ENCODE results near the gene GREB1.

The GREB1 gene

DNA sequence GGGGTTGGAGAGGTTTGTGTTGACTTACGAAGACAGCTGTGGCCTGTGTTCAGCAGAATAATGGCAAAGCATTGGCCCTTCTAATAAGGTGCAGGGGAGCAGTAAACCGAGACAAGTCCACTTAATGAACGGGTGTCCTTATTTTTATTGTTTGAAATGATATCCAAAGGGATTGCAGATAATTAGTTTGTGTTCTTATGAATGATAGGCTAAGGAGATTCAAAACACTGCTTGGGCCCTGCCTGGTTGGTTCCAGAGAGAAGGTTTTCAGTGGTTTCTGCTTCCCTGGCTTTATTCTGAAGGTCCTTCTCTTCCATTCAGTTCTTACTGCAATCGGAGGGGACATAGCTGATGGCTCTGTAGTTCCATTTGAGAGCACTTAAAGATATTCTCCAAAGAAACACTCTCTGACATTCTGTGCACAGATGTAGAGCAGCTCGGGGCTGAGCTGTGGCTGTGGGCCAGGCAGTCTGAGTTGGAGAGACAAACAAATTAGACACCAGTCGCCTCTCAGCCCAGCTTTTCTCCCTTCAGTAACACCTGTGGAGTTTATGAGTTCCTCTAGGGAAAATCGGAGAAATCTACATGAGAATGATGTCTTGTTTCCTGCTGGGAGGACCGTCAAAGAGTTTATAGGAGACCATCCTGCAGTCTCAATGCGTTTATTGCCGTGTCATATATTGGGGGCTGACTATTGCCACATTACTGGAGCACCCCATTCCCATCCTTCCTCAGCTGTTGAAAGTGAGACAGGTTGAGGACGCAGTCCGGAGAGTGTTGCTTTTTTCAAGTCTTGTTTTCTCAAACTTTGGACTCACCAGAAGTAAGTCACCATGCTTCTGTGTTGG, 6.5 kb downstream of the GREB1 start:
- DNase-seq (ENCODE audit: low spot score) = no peak

DNA sequence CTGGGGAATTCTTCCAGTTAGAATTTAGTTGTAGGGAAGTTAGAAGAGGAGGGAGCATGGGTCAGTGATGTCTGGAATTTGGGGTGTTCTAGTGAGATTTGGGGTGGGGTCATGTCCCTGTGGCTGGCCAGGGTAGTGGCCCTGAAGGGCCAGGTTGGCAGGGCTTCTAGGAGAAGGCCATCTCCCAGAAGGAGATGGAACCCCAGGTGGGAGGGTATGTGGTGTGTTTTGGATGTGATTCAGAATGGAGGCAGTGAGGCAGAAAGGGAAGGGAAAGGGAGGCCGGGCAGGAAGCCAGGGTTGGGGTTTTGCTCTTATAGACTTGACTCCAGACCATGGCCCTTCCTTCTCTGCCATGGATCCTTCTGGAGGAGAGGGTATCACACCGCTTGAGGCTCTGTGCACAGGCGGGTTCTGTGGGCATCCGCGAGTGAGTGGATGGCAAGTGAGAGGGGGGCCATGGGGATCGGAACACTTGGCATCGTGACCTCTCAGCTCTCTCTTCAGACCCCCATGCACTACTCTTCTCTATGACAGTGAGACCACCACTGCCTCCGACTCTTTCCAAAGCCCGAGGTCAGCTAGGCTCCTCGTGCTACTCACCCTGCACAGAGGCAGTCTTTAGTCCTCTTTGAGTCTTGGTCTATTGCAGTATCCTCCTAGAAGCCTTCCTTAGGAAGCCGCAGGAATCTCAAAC, 7.3 kb downstream of the GREB1 start:
- DNase-seq (ENCODE audit: low spot score) = no peak

DNA sequence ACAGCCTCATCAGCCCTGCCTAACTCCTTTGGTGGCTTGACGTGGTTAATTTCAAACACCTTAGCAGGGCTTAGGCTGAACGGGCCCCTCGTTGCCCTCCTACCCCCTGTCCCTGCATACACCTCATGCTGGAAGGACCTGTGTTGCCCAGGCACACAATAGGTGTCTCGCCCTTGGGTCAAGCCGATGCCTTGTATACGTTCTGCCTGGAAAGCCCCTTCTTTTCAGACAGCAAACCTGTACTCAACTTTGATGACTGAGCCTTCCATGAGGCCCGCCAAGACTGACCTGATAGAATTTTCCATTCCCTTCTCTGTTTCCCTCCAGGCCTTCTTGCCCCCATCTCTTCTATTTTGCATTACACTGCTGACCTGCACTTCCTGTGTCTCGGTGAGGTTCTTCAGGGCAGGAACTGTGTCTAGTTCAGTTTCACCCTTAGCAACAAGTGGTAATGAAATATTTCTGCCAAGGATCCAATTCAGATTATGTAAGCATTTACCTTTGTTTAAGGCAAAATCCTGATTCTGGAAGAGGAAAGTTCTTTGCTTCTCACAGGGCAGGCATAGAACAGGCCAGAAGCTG, 7.9 kb downstream of the GREB1 start:
- DNase-seq (ENCODE audit: low spot score) = no peak

DNA sequence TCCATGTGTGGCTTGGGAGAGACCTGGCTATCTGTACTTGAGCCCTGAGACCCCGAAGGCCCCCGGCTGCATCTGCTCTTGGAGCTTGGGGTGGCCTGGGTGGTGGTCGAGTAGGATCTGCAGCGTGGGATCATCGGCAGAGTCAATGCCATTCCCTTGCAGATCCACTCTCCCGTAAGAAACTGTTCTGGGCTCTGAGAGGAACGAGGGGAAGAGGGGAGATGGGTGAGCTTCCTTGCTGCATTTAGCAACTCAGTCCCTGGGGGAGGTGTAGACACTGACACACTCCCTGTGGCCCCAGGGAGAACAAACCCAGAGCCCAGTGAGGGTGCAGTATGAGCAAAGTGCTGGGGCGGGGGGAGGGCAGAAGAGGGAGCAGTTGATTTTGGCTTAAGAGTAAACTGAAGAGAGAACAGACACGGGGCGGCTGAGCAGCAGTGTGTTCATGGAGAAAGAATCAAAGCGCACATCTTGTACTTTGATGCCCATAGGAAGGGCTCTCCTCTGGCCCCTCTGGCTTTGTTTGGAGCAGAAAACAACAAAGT, 8.5 kb downstream of the GREB1 start:
- no peak for DNase-seq (ENCODE audit: low spot score)

DNA sequence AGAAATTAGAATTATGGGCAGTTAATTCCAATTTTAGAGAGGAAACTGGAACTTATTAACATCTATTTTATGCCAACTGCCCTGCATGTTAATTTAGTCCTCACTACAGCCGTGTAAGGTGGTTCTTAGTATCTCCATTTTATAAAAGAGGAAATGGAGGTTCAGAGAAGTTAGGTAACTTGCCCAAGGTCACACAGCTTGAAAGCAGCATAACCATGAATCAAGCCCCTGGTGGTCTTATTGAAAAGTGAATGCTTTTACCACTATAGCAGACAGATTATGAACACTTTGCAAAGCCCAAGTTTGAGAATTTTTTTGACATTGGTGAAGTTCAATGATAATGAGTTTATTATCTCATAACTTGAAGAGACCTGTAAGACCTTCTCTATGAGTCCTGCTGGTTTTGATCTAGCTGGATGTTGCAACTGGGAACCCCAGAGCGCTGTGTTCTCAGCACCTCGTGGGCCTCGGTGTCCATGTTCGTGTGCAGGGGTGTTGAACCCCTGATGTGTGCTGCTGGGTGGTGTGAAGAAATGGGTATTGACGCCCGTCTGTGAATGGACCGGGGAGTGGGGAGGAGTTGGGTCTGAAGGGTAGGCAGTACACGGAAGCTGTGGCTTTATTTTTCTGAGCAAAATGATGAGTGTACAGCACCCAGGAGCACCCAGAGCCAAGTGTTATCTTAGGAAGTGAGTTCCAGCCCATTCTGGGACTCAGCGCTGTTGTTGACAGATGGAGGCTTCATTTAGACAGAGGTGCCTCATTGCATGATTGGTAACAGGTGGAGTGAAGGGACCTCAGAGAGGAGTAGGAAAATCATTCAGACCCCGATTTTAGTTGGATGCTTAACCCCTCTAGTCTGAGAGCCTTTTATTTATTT, 9.7 kb downstream of the GREB1 start:
- DNase-seq (ENCODE audit: low spot score) = no peak

DNA sequence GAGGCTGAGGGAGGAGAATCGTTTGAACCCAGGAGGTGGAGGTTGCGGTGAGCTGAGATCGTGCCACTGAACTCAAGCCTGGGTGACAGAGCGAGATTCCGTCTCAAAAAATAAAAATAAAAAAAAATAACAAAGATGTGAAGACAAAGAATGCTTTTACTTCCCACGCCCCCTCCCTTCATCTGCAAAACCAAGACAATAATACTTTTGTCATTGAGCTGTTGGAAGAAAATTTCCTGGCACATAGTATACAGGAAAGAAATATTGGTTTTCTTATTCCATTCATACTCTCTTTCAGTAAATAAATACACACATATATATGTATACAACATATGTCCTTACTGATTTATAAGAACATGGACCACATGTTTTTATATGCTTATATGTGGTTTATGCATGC, 12.2 kb downstream of the GREB1 start:
- no peak for DNase-seq (ENCODE audit: low spot score)

DNA sequence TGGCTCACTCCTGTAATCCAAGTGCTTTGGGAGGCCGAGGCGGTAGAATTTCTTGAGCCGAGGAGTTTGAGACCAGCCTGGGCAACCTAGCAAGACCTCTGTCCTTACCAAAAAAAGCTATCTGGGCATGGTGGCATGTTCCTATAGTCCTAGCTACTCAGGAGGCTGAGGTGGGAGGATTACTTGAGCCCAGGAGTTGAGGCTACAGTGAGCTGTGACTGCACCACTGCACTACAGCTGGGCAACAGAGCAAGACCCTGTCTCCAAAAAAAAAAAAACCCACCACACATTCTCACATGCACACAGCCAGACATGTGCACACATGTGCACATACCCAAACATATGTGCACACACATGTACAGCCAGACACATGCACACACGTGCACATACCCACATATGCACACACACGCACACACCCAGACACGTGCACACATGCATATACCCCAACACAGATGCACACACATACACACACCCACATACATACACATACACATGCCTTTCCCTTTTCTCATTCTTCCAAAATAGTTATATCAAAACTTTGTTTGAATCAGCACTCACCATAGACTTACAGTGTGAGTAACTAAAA, 14.2 kb downstream of the GREB1 start:
- no peak for DNase-seq (ENCODE audit: low spot score)

DNA sequence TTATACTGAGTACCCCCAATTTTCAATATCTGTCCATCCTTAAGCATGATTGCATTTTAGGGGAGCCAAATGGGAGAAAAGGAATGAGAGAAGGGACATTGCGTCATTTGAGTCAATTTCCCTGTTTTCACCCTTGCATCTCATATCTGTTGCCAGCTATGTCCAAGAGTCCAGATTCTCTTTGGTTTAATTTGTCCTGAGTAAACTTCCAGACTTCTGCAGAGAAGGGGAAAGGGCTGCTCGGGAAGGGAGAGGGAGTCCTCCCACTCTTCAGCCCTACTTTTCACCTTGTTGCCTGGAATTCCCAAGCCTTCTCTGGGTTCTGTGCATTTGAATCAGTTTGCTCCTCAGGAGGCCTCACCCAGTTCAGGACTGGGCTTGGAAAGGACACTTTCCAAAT, 16.5 kb downstream of the GREB1 start:
- DNase-seq (ENCODE audit: low spot score) = no peak

DNA sequence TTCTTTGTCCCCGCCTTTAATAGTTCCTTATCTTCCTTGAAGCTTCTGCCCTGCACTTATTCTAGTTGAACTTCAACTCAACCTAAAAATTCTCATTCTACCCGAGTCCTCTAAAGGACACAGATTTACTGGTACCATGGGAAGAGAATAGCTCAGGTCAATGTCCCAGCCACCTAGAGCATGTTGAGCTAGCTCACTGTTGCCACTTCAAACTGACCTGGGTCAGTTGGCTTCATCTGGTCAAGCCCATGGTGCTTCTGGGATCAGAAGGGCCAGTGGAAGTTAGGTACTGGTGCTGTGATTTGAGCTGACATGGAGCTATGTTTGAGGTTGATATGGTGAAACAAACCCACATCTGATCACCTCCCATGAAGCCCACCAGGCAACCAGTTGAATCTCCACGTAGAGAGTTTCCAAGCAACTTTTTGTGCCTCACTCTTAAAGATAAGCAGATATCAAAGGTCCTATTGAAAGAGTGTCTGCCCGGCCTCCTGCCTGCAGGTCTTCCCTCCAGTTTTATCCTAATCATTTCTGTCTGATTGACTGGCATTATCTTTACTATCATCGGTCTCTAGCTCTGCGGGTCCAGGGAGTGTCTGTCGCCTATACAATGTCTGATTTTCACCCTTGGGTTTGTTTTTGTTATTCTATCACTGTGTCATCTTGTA, 17.2 kb downstream of the GREB1 start:
- no peak for DNase-seq (ENCODE audit: low spot score)

DNA sequence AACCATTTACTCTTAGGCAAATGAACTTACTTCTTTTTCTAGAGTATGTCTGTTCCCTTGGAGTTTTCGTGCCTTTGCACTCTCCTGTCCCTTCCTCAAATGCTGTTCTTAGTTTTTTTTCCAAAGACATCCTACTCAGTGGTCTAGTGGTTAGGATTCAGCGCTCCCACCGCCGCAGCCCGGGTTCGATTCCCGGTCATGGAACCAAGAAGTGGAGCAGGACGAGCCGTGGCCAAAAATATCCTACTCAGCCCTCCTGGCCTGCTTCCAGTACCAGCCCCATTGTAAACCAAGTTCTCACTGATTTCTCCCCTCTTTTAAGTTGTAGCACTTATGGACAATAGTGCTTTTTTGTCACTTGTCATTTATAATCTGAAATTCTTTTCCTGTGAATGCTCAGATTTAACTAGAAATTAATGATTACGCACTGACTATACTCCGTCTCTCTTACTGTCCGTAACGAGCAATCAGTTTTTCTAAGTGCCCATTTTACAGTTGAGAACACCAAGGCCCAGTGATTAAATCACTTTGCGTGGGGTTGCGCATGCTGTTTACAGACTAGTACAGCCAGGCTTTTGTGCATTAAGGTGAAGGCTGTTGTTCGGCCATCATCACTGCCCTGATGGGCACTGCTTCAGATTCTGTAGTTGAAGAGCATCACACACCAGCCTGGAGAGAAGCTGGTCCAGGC, 17.9 kb downstream of the GREB1 start:
- DNase-seq (ENCODE audit: low spot score) = no peak

DNA sequence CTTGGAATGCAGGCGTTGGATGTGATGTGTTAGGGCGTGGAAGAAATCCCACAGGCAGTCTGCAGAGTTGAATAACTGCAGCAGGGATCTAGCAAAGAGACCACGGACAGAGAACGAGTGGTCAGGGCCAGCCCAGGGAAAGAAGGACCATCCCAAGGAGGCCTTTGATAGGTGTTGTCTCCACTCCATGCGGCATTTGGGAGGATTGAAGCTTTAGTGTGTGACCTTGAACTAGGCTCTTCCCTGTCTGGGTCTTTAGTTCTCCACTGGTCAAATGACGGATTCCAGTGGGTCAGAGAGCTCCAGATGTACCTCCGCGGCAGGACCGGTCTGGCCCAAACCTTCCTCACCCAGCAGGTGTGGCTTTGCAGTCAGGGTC, 18.4 kb downstream of the GREB1 start:
- no peak for DNase-seq (ENCODE audit: low spot score)

DNA sequence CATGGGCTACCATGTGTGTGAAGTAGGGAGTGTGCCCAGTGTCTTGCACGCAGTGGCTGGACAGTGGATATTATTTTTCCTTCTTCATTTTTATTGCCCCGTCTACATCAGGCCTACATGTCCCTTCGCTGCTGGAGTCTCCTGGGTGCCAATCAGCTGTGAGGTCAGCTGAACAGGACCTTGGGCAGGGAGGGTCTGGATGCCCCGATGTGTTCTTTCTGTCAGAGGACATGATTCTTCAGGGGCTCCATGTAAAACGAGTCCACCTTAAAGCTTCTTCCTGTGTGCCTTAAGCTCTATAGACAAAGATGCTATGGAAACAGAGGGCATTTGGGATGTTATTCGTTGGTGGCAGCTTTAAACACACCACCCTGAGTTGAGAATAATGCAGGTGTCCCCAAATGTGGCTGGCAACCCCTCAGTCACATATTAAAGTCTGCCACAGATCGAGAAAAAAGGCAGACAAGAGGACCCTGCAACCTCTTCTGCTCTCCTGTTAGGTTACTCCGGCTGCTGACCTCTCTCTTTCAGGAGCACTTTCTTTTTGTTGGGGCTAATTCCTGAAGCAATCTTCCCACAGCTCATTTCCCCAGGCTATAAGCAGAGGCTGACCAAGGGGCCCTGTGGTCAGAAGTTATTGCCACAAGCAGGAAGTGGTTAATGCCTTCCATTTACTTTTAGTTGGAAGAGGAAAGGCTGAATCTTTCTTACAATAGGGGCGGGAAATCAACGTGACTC, 20.0 kb downstream of the GREB1 start:
- DNase-seq (ENCODE audit: low spot score) = no peak

DNA sequence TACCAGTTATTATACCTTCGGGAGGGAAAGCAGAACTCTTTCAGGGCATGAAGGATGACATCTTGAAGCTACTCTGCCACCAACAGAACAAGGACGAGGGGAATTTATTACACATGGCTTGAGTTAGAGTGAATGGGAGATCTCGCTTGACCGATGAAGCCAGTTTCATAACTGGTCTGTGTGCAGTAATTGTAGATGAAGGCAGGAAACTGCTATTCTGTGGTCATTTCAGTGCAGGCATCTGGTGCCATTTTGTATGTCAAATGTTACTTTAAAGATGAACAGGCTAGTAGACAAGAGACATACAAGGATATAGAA, 20.5 kb downstream of the GREB1 start:
- DNase-seq (ENCODE audit: low spot score) = no peak

DNA sequence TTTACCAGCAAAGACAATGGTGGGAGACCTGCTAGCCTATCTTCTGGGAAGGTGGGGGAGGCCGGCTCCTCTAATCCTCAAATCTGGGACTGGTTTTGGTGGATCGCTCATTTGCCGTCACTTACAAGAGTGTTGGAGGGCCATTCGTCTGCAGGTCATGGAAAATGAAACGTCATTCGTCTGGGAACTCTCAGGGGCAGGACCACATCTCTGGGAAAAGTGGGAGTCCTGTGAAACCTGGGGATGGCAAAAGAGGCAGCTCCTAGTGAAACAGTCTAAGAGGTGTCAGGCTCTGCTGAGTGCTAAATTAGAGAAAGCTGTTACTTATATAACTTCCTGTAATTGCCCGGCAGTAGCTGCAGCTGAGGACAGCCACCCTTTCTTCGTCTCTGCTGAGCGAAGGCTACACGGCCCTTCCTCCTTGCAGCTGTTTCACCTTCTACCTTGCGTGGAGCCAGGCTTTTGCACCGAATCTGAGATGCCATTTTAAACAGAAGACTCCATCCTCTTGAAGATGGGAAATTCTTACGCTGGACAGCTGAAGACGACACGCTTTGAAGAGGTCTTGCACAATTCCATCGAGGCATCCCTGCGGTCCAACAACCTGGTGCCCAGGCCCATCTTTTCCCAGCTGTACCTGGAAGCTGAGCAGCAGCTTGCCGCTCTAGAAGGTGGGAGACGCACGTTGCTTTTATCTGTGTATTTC, 22.4 kb downstream of the GREB1 start:
- DNase-seq (ENCODE audit: low spot score) = no peak

DNA sequence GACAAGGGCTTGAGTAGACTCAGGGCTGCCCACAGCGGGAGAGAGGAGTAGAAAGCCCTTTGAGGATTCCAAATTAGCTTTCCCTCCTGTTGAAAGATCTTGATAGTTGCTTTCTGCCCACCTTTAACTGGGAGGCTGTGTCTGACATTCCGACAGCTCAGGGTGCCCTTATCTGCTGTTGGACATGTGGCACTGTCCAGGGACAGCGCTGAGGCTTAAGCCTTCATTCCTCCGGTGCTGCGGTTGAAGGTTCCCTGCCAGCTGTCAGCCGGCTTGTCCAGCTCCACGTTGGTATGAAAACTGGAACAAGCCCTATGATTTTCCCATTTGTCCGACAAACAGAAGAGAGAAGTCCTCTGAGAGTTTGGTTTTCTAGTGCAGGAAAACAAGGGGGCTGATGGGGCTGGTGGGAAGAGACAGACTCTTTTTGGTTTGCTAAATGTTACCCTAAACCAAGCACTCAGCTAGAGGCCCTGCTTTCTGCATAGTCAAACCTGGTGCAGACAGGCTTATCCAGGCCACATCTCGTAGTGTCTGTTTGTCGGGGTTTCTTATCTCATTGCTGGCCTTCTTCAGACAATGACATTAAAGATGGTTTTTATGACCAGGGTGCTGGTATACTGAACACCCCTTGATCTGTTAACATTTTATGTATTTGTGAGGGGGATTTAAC, 24.5 kb downstream of the GREB1 start:
- peak; percentile 46 for DNase-seq (ENCODE audit: low spot score)

DNA sequence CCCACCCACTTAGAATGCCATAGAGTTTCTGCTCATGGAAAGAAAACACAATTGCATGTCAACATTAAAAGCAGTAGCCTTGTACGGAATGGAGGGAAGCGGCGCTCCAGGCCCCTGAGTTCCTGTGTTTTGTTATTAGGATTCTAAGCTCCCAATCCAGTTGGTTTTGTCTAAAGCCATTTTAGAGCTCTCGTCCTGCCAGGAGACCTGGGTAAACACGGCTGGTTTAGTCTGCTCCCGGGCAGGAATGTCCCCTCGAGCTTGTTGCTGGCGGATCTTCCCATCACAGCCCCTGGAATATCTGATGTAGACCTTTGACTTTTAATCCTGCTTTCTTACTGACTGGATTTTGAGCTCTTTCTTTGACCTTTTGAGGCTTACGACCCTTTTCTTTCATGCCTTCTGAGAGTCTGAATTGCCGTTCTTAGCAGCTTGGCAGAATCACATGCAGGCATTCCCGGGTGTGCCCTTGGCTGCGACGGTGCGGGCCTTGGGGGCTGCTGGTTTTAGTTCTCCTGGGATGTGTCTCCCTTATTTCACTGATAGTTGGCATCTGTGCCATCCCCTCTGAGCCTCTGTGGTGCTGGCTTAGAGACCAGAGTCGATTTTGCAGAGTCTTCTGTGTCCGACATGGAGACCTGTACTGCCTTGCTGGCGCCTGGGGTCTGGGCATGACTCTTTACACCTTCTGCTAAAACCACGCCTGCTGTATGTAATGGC, 25.4 kb downstream of the GREB1 start:
- DNase-seq (ENCODE audit: low spot score) = no peak

DNA sequence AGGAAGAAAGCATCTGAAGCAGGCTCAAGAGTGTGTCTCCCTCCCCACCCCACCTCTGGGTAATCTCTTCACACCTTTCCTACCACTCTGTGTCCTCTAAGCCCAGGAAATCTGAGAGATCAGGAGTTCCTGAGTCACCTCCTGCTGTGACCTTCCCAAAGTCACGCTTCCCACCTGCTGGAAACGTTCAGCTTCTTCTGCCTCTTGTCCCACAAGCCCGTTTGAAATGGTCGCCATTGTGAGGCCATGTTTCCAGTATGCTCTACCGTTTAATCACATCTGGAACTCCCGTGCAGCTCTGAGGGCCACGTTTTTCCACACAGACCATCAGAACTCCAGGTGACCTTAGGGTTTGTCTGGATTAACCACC, 25.9 kb downstream of the GREB1 start:
- DNase-seq (ENCODE audit: low spot score) = no peak

DNA sequence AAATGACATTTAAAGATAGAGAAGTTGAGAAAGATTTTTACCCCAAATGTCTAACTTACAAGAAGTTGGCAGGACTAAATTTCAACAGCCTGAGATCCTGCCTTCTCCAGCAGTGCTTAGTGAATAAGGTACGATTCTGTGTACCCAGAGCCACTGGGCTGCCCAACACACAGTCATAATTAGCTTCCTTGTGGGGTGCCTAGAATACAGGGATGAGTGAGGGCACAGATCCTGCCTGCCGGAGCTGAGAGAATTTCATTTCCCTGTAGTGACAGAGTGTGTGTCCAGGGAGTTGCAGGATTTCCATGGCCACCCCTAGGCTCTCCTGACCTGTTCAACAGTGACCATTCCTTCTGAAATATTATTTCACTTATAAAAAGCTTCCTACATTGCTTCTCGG, 27.0 kb downstream of the GREB1 start:
- no peak for DNase-seq (ENCODE audit: low spot score)

Measured in SK-N-DZ (cell line).